Activated CD4-positive, alpha-beta T cell treated with anti-CD3 and anti-CD28 coated beads for 4 hours (primary cell): ENCODE data around the gene USP36.

Source experiments
- DNase-seq, 2 donors: peaks; one replicate each; pipeline ENCODE4 v3.0.0-alpha.2; 2020

Gene USP36

DNA sequence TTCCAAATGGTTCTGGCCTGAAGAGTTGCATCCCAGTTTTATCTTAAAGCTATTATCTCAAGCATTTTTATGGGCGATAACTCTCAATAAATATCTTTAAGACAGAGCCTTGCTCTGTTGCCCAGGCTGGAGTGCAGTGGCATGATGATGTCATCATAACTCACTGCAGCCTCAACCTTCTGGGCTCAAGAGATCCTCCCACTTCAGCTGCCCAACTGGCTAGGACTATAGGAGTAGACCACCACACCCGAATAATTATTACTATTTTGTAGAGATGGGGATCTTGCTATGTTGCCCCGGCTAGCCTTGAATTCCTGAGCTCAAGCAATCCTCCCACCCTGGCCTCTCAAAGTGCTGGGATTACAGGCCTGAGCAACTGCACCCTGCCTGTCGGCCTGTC, 32.5 kb downstream of the USP36 start:
- DNase-seq: no peak

DNA sequence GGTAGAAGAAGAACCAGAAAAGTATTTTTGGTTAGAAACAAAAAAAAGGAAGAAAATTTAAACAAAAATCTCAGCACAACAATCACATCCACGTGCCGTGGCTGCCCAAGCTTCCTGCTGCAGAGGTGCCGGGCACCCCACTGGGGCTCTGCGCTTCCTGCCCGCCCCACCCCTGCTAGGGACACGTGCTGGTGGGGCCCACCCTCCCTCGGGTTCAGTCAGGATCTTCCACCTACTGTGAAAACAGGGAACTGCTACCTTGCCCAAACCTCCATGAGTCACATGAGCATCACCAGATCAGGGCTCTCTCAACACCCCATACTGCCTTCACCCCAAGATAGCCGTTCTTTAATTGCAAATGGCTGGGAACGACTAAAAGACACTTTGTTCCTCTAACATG, 34.2 kb downstream of the USP36 start:
- peak in 1 of 2 donors; percentile 63 for DNase-seq

DNA sequence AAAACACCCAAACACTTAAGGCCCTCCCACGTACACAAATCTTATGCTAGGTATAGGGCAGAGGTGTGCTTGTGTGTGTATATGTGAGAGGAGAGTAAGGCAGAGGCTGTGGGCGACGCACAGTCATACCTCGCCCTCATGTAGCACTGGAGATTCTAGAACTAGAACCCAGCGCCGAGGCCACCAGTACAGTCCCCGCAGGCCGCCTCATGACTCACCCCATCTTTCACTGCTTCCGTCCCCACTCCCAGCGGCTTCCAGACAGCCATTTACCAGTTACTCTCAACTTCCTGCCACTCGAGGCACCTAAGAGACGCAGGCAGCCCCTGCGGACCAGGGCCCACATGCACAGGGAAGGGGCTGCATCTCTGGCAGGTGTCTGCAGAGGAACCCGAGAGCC, 35.3 kb downstream of the USP36 start:
- DNase-seq: peak; percentile 77 to 85

DNA sequence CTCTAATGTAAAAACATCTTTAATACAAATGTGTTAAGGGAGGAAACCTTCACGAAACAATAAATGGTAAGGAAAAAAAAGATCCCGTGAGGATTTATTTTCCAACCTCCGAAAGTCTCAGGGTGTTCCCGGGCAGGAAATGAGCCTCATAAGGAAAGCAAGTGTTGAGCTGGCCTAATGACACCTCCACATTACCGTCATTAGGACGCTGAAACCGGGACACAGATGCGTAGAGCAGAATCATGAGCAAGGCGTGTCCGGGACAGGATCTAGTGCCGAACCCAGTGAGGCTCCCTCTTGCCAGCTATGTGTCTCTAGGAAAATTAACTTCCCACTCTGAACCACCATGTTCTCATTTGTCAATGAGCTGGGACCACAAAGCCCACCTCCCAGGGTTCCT, 35.8 kb downstream of the USP36 start:
- DNase-seq: no peak

DNA sequence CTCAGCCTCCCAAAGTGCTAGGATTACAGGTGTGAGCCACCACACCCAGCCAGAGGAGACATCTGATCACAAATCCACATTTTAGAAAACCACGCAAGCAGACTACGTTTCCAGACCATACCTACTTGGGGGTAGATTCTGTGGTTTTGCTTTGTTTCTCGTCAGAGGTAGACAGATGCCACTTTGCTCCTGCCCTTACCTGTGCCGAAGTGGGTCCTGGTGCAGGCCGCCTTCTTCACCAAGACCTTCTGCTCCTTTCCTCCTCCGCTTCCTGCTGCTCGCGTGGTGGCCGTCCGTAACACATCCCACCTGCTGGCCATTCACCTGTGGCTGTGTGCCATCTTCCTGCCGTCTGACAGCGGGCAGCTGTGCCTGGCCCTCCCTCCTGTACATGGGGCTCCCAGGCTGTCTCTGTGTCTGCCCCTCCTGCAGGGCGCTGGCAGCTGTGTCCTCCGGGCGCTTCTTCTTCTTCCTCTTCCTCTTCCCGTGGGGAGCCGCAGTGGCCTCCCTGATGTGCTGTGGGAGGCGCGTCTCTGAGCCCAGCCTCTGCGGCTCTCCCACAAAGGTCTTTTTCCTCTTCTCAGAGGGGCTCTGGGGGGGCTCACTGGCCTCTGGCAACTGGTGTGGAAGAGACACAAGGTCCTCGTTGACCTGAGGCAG, 37.3 kb downstream of the USP36 start:
- no peak for DNase-seq

DNA sequence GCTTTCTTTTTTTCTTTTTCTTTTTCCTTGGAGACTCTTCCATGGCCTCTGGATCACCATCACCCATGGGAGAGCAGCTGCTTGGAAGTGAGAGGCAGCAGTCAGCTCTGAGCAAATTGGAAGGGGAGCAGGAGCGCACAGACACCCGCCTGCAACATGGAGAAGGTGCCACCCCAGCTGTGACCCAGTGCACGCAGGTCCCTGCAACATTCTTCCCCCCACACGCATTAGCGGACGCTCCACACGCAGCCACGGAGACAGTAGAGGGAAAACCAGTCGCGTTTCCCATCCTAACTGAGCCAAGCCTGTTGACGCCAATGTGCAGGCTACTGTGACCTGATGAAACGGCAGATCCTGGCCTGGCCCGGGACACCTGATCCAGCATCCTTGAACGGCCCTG, 38.2 kb downstream of the USP36 start:
- no peak for DNase-seq

DNA sequence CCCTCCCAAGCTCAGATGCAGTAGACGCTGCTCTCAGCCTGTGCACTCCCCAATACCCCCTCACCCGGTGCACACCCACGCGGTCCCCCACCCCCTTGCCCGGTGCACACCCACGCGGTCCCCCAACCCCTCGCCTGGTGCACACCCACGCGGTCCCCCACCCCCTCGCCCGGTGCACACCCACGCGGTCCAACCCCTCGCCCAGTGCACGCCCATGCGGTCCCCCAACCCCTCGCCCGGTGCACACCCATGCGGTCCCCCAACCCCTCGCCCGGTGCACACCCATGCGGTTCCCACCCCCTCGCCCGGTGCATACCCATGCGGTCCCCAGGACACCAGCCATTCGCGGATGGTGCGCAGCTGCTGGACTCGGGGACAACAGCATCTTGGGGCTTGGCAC, 38.6 kb downstream of the USP36 start:
- no peak for DNase-seq

DNA sequence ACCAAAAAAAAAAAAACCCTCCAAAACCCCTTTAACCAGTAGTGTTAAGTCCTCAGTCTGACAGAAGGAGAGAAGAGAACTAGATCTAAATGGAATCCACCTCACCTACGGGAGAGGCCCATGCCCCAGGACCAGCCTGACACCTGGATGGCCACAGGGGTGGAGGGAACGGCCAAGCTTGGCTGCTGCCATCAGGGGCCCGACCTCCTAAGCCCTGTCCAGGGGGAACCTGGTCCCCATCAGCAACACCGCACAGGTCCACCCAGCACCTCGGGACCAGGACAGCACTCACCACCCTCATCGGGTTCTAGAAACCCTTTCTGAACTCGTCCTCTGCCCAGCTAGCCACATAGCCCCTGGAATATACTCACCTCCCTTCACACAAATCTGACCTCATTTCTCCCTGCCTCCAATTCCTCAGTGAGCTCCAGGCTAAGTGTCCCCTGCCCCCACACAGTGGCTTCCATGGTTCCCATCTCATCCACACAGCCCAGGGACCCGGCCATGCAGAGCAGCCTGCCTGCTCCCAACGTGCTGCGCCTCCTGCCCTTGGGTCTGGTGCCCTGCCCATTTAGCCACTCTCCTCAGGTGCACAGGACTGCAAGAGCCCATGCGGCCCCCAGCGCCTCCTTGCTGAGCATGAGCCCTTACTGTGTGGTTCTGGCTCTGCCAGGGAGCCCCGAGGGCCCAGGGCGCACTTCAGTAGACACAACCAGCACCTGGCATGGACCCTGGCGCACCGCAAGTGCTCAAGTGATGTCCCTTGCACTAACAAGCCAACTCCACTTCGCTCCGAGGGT, 40.3 kb downstream of the USP36 start:
- no peak for DNase-seq

DNA sequence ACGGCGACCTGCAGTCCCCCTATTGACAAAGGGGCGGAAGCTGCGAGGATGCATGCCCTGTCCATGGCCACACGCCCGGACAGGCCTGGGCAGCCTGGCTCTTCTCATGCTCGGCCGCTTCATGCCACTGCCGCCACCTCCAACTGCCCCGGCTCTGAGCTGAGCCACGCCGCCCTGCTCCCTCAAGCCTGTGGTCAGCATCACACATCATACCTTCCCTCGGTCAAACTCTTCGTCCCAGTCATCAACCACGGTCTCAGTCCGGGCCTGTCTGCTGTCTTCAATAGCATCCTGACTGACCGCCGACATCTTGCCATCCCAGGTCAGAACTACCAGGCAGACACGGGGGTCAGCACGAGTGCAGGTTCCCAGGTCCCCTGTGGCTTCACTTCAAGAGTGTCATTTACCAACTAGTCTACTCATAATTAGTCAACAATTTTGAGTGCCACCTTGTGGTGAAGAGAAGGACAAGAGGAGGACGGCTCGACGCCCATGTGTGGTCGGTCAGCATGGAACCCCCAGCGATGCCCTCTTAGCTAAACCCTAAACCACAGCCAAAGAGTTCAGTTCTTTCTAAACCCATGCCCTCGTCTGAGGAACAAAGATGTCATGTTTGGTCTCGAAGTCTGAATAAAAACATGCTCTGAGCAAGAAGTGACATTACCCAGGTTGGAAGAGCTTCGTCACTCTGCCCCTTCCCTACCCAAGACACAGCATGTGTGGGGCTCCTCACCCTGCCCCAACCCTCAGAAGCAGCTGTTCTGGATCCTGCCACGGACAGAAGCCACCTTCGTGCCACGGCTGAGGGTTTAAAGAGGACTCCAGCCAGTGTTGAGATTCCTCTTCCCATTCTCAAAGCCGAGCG, 41.7 kb downstream of the USP36 start:
- no peak for DNase-seq

DNA sequence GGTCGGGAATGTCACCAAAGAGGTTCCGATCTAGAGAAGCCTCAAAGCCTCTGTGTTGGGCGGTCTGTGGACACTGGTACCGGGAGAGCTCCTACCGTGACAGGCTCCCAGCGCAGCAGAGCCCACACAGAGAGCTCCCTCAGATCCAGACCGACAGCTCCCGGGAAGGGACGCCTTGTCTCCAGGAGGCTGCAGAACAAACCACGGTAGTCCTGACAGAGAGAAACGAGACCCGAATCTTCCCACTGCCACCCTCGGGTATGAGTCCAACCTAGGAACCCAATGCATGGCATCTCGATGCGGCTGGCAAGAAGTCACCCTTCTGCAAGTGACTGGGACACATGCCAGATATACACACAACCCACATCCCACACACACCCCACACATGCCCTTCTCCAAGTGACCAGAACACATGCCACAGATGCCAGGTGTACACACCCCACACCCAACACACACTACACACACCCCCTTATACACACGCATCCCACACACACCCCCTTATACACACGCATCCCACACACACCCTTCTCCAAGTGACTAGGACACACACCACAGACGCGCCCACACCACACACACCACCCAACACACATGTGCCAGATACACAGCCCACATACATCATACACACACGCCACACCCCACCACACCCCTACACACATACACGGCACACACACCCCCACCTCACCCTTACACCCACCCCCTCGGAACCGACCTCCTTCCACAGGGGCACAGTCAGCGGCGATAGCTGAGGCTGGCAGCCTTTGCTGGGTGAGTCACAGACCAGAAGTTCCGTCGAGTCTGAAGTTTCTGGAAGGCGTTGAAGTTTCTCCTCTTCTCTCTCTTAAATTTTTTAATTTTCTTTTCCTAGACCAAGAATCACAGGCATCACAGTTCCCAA, 42.7 kb downstream of the USP36 start:
- DNase-seq: peak in 1 of 2 donors; percentile 41

DNA sequence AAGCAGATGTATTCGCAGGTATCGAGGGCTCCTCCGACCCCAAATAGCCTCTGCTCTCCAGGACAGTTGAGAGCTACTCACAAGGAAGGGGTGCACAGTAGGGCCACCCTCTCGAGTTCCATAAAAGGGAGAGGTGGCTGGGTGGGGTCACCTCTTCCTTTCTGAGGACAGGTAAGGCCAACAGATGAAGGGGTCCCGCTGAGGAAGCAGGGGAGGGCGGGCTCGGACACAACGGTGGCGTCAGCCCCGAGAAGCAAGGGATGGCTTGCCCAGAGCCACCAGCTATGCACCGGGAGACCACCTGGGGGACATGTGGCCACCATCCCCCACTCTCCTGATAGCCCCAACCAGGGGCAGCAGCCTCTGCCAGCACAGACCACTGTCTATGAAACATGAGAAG, 43.4 kb downstream of the USP36 start:
- DNase-seq: no peak

DNA sequence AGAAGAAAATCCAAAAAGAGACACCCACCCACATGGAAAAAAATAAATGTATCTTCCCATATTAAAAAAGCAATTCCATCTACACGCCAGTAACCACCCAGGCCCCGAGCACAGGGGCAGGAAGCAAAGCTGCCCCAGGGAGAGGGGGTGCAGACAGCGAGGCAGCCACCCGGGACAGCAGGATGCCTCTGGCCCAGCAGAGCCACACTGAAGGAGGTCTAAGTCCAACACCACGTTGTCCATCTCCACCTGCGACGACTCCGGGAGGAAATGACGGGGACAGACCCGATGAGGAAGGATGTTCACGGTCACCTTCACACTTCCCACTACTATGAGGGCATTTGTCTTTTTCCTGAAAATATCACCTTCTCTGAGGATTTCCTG, 44.1 kb downstream of the USP36 start:
- no peak for DNase-seq

DNA sequence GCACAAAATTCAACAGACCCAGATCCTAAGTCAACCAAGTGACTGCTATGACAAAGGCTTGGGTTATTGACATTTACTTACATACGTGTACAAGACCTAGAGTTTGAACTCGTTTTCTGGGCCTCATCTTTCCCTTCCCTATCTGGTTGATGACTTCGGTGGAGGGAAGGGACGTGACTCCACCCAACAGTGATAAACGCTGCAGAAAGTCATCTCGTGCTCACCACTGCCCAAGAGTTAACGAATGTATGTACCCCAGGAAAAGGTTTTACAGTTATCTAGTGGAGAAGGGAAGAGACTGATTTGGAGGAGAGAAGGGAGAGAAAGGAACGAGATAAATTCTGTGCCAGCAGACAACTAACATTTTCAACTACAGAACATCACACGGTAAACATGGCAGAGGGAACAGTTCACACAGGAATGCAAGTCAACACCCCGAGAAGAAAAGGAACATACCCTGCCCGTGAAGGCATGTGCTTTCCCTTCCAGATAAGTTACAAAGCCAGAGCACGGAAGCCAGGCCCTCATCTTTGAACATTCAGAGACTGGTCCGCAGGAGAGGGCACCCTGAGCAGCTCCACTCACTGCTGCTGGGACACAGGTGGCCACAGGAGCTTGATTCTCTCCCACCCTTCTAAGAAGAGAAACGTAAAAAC, 44.6 kb downstream of the USP36 start:
- no peak for DNase-seq

DNA sequence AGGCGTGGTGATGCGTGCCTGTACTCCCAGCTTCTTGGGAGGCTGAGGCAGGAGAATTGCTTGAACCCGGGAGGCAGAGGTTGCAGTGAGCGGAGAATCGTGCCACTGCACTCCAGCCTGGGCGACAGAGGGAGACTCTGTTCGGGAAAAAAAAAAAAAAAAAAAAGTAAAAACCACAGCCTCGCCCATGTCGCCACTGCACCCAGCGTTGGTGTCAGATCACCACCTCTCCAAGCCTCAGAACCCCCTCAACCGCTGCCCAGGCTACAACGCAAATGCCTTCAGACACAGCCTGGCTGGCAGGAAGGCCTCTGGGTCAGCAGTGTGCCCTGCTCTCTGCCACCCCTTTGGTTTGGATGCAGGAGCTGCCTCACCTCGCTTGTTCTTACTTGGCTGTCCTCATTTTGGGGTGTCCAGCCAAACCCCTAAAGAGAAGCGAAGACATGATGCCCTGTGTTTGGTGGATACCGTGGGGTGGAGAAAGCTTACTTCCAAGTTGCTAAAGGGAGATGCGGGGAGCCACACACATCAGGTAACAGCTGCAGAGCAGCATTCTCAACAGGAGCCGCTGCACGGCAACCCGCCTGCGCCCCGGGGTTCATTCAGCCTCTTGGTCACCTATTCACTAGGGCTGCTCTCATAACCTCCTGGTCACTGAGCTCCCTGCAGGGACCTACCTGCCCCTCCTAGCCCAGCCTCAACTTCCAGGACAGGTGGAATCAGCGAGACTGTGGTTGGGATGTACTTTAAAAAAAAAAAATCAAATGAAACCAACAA, 45.6 kb downstream of the USP36 start:
- no peak for DNase-seq

DNA sequence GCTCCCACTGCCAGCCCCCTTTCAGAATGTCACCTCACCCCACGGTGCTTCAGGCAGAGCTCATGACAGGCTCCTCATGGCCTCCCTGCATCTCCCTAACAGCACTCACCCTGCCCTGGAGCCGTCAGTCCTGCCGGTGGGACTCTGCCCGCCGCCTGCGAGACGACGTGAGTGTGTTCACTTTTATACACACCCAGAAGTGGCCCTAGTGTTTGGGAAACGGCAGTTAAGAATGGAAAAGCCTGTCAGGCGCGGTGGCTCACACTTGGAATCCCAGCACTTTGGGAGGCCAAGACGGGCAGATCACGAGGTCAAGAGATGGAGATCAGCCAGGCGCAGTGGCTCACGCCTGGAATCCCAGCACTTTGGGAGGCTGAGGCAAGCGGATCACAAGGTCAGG, 46.2 kb downstream of the USP36 start:
- DNase-seq: no peak

DNA sequence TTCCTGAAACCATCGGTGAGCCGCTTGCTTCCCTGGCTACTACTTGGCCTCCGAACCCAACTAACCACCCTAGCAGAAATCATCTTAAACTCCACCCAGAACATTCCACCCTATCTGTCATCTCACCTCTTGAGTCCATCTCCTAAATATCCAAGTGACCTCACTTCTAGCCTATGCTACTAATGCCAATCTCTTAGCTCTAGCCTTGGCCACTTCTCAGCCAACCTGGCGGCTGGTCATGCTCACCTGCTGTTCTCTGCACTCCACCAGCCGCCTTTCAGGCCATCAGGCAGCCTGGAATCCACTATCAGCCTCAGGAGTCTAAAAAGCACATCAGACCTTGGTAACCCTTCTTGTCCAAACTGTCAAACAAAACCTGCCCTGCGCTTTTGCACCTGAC, 46.6 kb downstream of the USP36 start:
- DNase-seq: no peak

DNA sequence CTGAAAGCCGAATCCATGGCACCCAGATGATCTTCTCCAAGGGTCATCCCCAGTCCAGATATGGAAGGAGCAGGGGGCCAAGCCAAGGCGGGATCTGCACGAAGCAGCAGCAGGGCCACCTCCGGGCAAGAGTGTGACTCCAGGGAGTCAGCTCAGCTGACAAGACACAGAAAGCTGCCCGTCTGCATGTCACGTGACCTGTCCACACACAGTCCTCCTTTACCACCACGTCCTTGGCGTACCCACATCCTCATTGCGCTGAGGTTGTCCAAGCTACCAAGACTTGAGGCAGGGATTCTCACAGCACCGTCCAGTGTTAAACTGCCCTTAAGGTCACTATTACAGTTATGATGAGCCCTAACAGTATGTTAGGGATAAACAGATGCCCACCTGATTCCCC, 47.2 kb downstream of the USP36 start:
- no peak for DNase-seq

DNA sequence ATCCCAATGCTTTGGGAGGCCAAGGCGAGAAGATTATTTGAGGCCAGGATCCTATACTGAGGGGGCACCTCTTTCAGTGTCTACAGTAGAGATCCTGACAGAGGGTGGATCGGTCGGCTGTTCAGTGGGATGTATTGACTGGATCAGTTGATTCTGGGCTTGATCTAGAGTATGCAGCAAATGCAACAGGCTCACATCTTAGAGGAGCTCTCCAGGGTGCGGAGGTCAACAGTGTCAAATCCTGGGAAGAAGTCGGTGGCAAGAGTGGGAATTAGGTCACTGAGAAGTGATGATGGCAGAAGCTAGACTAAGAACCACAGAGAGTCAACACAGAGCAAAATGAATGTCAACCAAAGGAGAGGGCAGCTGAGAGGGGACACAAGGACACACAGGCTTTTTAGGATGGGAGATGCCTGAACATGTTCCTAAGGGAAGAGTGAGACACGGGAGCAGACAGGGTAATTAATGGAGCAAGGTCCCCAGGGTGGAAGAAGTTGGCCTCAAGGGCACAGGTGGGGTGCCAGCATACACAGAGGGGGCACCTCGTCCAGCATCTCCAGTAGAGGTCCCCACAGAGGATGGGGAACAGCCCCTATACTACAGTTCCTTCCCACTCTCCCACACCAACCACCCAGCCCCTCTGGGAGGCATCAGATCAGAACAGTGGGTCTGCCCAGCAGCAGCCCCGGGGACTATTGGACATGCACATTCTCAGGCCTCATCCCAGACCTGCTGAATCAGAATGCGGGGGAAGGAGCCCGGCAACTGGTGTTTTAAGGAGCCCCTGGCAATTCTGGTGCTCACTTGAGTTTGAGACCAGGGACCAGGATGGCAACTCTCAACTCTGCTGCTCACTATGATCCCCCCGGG, 48.5 kb downstream of the USP36 start:
- no peak for DNase-seq

DNA sequence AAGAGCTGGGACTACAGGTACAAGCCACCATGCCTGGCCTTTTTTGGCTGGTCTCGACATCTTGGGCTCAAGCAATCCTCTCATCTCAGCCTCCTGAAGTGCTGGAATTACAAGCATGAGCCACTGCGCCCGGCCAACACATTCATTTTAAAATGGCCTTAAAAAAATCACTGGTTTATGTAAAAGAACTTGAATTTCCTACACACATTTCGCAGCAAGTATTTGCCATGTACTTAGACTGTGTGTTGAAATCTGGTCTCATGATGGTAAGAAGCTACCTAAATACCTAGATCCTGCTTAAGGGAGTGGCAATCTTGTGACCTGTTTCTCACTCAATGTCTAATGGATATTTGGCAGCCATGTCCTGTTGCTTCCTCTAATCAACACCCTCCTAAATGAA, 50.1 kb downstream of the USP36 start:
- DNase-seq: no peak

DNA sequence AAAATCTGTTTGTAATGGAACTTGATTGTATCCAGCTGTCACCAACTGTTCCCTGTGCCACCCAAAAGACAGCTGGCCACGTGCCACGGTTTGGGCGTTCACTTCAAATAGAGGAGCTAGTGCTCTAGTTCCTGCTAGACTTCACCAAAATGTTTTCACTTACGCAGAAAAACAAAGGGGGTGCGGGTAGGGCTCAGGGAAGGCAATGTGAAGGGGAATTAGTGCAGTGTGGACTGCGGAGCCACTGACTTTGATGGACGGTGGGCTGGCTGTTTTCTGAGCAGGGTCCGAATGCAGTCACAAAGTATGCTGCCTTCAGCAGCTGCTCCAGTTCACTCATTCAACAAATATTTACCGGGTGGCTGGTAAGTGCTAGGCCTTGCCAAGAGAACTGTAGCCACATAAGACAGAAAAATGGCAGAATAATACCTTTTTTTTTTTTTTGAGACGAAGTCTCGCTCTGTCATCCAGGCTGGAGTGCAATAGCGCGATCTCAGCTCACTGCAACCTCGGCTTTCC, 50.9 kb downstream of the USP36 start:
- DNase-seq: peak in 1 of 2 donors; percentile 33
